ENCODE results near the gene SMAD3.

Gene SMAD3

GRCh38 chr15:67082007-67082536 lies 16.7 kb downstream of the SMAD3 start:
- peak; percentile 79 for DNase-seq

GRCh38 chr15:67083135-67083762 lies 17.8 kb downstream of the SMAD3 start:
- DNase-seq: no peak

- no peak for DNase-seq
Observed at GRCh38 chr15:67084561-67084960, 19.2 kb downstream of the SMAD3 start.

GRCh38 chr15:67085237-67085817 lies 19.9 kb downstream of the SMAD3 start:
- peak; percentile 68 for DNase-seq

- peak; percentile 61 for DNase-seq
Observed at GRCh38 chr15:67085818-67086636, 20.6 kb downstream of the SMAD3 start.

GRCh38 chr15:67086637-67086914 lies 21.2 kb downstream of the SMAD3 start:
- no peak for DNase-seq

GRCh38 chr15:67087507-67088172 lies 22.2 kb downstream of the SMAD3 start:
- no peak for DNase-seq

- DNase-seq: no peak
Observed at GRCh38 chr15:67089217-67090193, 24.1 kb downstream of the SMAD3 start.

- no peak for DNase-seq
Observed at GRCh38 chr15:67090297-67091070, 25.1 kb downstream of the SMAD3 start.

GRCh38 chr15:67091071-67091979 lies 25.9 kb downstream of the SMAD3 start:
- peak; percentile 88 for DNase-seq

GRCh38 chr15:67091980-67092677 lies 26.7 kb downstream of the SMAD3 start:
- DNase-seq: no peak

GRCh38 chr15:67092752-67093503 lies 27.5 kb downstream of the SMAD3 start:
- no peak for DNase-seq

GRCh38 chr15:67093504-67093862 lies 28.1 kb downstream of the SMAD3 start:
- DNase-seq: no peak

GRCh38 chr15:67094001-67094826 lies 28.8 kb downstream of the SMAD3 start:
- DNase-seq: no peak

- DNase-seq: no peak
Observed at GRCh38 chr15:67095912-67096311, 30.5 kb downstream of the SMAD3 start.

- DNase-seq: no peak
Observed at GRCh38 chr15:67096546-67097294, 31.3 kb downstream of the SMAD3 start.

GRCh38 chr15:67097424-67097823 lies 32.0 kb downstream of the SMAD3 start:
- DNase-seq: no peak
